BJ (cell line): ENCODE results near the gene ZNF600. TPM values are rescaled to one million over a fixed set of nuclear protein-coding genes. Genes with fewer than 3 reads are reported as not detected.
"Not testable (repeated sequence)": the region's sequence is repeated elsewhere in the genome, so short reads cannot be mapped to it uniquely, and the experiment has no call there.

Experiments
- CTCF ChIA-PET: fragments of 350-600 bp; formaldehyde crosslinking; extraction: SDS; loops from one replicate; lab custom pipeline; 2021; ENCODE audit warnings: antibody characterized with exemption, inconsistent platforms; lab: Yijun Ruan, JAX
- POLR2A ChIA-PET: fragments of 300-600 bp; sonication (Branson Sonifier 250); formaldehyde crosslinking; extraction: SDS; loops from one replicate; lab custom pipeline; 2021; ENCODE audit warnings: antibody characterized with exemption; lab: Charles Lee
- DNase-seq: peaks from one replicate; pipeline ENCODE4 v3.0.0-alpha.2; 2011; ENCODE audit warnings: low read depth
- H3K27me3 ChIP-seq: 2 replicates; pipeline ENCODE4 v1.6.0; 2011; ENCODE audit warnings: low read length; ENCODE audit not compliant: control insufficient read depth, insufficient read depth
- H3K36me3 ChIP-seq: 2 replicates; pipeline ENCODE4 v1.5.1; 2011; ENCODE audit warnings: low read length; ENCODE audit not compliant: control insufficient read depth, insufficient read depth
- H3K4me3 ChIP-seq: 2 replicates; pipeline ENCODE4 v1.5.1; 2011; ENCODE audit warnings: low read depth, mild to moderate bottlenecking, control low read depth, low read length
- CTCF ChIP-seq: IDR thresholded peaks from 2 replicates; pipeline ENCODE4 v1.5.1; 2011; ENCODE audit warnings: low read depth, mild to moderate bottlenecking, control low read depth, inconsistent platforms, low read length, moderate library complexity; ENCODE audit not compliant: insufficient read depth
- polyA plus RNA-seq: library from polyadenylated mRNA; depleted of rRNA; stranded (reverse); fragments of >200 nt; gene quantifications from 2 replicates; pipeline ENCODE4 v1.2.3, GENCODE V29; 2011

Gene ZNF600
- polyA plus RNA-seq, 1 experiment = 3.0 TPM

GRCh38 chr19:52734893-52735661, 51.5 kb downstream of the ZNF600 start, which contains the start of gene ZNF611:
Gene ZNF611 (minus strand): TSS chr19:52735044. CDS start chr19:52715894, 19,150 bp downstream.
- ChIA-PET CTCF (interaction anchor here (0.8 to 1.0 kb wide), 3 partner anchors 10 to 25 kb away, joined by 3 to 5 read pairs (median 3); no protein-coding TSS in a partner anchor), POLR2A (no interaction called here)
- TF ChIP-seq CTCF = peak; percentile 70
- Histone ChIP-seq H3K36me3 (0 out of 2 replicates have a peak, but pooled peaks cover 1% of the 10 kb centered on the region), H3K27me3 (no peaks in the 10 kb centered on the region), H3K4me3 (peak within 1 kb of the TSS; percentile 68)
- peak; percentile 58 for DNase-seq

GRCh38 chr19:52734331-52734892, 52.2 kb downstream of the ZNF600 start:
- Histone ChIP-seq H3K4me3 (peak overlapping the region; percentile 68), H3K27me3 (no peaks in the 10 kb centered on the region), H3K36me3 (0 out of 2 replicates have a peak, but pooled peaks cover 1% of the 10 kb centered on the region)
- DNase-seq = no peak
- ChIA-PET CTCF (no interaction called here), POLR2A (no interaction called here)
- no peak for TF ChIP-seq CTCF

- CTCF ChIA-PET, H3K36me3 ChIP-seq, H3K4me3 ChIP-seq, DNase-seq, POLR2A ChIA-PET, H3K27me3 ChIP-seq: not testable (repeated sequence)
These were observed 60.5 kb downstream of the ZNF600 start for GRCh38 chr19:52726051-52726450.

GRCh38 chr19:52725528-52725961, 61.0 kb downstream of the ZNF600 start:
- CTCF ChIA-PET = no interaction called here
- no peak for DNase-seq
- H3K4me3 ChIP-seq = no peak overlapping the region
- no peaks in the 10 kb centered on the region for H3K27me3 ChIP-seq
- peaks cover 3% of the 10 kb centered on the region for H3K36me3 ChIP-seq
- POLR2A ChIA-PET = no interaction called here
- no peak for TF ChIP-seq CTCF

- ChIA-PET POLR2A (no interaction called here), CTCF (no interaction called here)
- no peak for DNase-seq
- Histone ChIP-seq H3K36me3 (peaks cover 3% of the 10 kb centered on the region), H3K27me3 (no peaks in the 10 kb centered on the region), H3K4me3 (no peak overlapping the region)
- TF ChIP-seq CTCF = no peak
These were observed 61.7 kb downstream of the ZNF600 start for GRCh38 chr19:52724701-52725514.

GRCh38 chr19:52723907-52724598, 62.5 kb downstream of the ZNF600 start:
- H3K4me3 ChIP-seq, H3K36me3 ChIP-seq, POLR2A ChIA-PET, H3K27me3 ChIP-seq, DNase-seq, CTCF ChIA-PET: not testable (repeated sequence)
